Peyer's patch (tissue), 4 donors: ENCODE data around the gene LBH.

Experiments used
- POLR2A ChIP-seq, 2 donors: fragments of 450-650 bp; IDR thresholded peaks; one replicate each; pipeline ENCODE4 v1.5.1; 2017; ENCODE audit warnings: antibody characterized with exemption in 2 of 2, mild to moderate bottlenecking in 2 of 2, moderate library complexity in 2 of 2
- TF ChIP-seq, protein P1 (sequence below), 6 experiments: fragments of 450-650 bp in 4 of 6; fragments of 200-600 bp in 2 of 6; sonication (generic) in 1 of 6; IDR thresholded peaks; one replicate each; pipeline ENCODE4 v1.5.1; 2017 to 2019; ENCODE audit warnings: antibody characterized with exemption in 6 of 6, mild to moderate bottlenecking in 3 of 6, moderate library complexity in 1 of 6

DNA sequence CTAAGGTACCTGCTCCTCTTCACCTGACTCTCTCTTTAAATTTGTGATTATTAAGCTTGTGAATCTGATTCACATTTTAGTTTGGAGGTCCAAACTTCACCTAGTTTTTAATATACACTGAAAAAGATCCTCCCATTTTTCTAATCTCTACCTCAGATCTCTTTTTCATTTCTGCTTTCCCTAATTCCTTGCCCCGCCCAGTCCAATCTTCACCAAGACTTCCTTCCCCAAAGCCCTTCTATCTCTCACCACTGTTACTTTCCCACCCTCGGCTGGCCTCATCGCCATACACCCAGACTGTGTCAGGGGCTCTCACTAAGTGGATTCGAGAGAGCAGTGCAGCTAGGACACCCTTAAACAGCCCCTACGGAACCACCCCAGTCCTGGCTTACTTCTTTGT lies 40.0 kb downstream of the LBH start:
- TF ChIP-seq, protein P1, sequence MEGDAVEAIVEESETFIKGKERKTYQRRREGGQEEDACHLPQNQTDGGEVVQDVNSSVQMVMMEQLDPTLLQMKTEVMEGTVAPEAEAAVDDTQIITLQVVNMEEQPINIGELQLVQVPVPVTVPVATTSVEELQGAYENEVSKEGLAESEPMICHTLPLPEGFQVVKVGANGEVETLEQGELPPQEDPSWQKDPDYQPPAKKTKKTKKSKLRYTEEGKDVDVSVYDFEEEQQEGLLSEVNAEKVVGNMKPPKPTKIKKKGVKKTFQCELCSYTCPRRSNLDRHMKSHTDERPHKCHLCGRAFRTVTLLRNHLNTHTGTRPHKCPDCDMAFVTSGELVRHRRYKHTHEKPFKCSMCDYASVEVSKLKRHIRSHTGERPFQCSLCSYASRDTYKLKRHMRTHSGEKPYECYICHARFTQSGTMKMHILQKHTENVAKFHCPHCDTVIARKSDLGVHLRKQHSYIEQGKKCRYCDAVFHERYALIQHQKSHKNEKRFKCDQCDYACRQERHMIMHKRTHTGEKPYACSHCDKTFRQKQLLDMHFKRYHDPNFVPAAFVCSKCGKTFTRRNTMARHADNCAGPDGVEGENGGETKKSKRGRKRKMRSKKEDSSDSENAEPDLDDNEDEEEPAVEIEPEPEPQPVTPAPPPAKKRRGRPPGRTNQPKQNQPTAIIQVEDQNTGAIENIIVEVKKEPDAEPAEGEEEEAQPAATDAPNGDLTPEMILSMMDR (IDR thresholded peaks at IDR 0.05), result no peak
- TF ChIP-seq POLR2A (IDR thresholded peaks at IDR 0.05), result no peak
